Activated naive CD8-positive, alpha-beta T cell treated with anti-CD3 and anti-CD28 coated beads, Interleukin-2, amount 50 U/mL, for 24 hours (primary cell): Measurements from ENCODE around the gene MAP3K7.
A peak's percentile ranks its signal among the peaks of the same experiment; 100 is the strongest.

Experiments
- ATAC-seq: fragments of 150-1000 bp; cut with Tn5 transposase; one replicate; pipeline ENCODE4 v1.10.0; 2021
- DNase-seq: peaks from one replicate; pipeline ENCODE4 v3.0.0; 2021
- H3K27ac Mint-ChIP-seq: one replicate; pipeline ENCODE4 v1.8.0; 2021; ENCODE audit warnings: mild to moderate bottlenecking, mixed read lengths
- H3K27me3 Mint-ChIP-seq: one replicate; pipeline ENCODE4 v1.8.0; 2021; ENCODE audit warnings: mixed read lengths
- H3K36me3 Mint-ChIP-seq: one replicate; pipeline ENCODE4 v1.8.0; 2021; ENCODE audit warnings: low read depth, mixed read lengths
- H3K4me1 Mint-ChIP-seq: one replicate; pipeline ENCODE4 v1.8.0; 2021; ENCODE audit warnings: mixed read lengths
- H3K4me3 Mint-ChIP-seq: one replicate; pipeline ENCODE4 v1.8.0; 2021; ENCODE audit warnings: mild to moderate bottlenecking, moderate library complexity, mixed read lengths
- H3K9me3 Mint-ChIP-seq: one replicate; pipeline ENCODE4 v1.8.0; 2021; ENCODE audit warnings: mixed read lengths

MAP3K7 gene

GRCh38 chr6:90525421-90525820 is 61.5 kb downstream of the MAP3K7 start:
- Mint-ChIP-seq H3K27ac (no peak overlapping the region), H3K27me3 (no peaks in the 10 kb centered on the region), H3K4me1 (no peaks in the 10 kb centered on the region), H3K36me3 (peaks cover 23% of the 10 kb centered on the region), H3K4me3 (no peak overlapping the region), H3K9me3 (no peaks in the 10 kb centered on the region)
- ATAC-seq: no peak
- DNase-seq: no peak

- Mint-ChIP-seq H3K36me3 (peaks cover 23% of the 10 kb centered on the region), H3K4me3 (no peak overlapping the region), H3K27me3 (no peaks in the 10 kb centered on the region), H3K9me3 (no peaks in the 10 kb centered on the region), H3K27ac (no peak overlapping the region), H3K4me1 (no peaks in the 10 kb centered on the region)
- no peak for ATAC-seq
- no peak for DNase-seq
Measured at GRCh38 chr6:90523779-90524310, 63.0 kb downstream of the MAP3K7 start.

- H3K9me3 Mint-ChIP-seq: no peaks in the 10 kb centered on the region
- ATAC-seq (no peak), DNase-seq (no peak)
- peaks cover 20% of the 10 kb centered on the region for H3K36me3 Mint-ChIP-seq
- H3K4me3 Mint-ChIP-seq: no peak overlapping the region
- no peaks in the 10 kb centered on the region for H3K27me3 Mint-ChIP-seq
- H3K27ac Mint-ChIP-seq: no peak overlapping the region
- H3K4me1 Mint-ChIP-seq: no peaks in the 10 kb centered on the region
Measured at GRCh38 chr6:90521955-90522354, 64.9 kb downstream of the MAP3K7 start.

- DNase-seq: no peak
- Mint-ChIP-seq H3K4me3 (no peak overlapping the region), H3K36me3 (peaks cover 40% of the 10 kb centered on the region), H3K4me1 (no peaks in the 10 kb centered on the region), H3K9me3 (no peaks in the 10 kb centered on the region), H3K27me3 (no peaks in the 10 kb centered on the region), H3K27ac (no peak overlapping the region)
- no peak for ATAC-seq
Measured at GRCh38 chr6:90516074-90516660, 70.7 kb downstream of the MAP3K7 start.

- Mint-ChIP-seq H3K27ac (no peak overlapping the region), H3K4me3 (no peak overlapping the region), H3K4me1 (no peaks in the 10 kb centered on the region), H3K9me3 (no peaks in the 10 kb centered on the region), H3K27me3 (no peaks in the 10 kb centered on the region), H3K36me3 (peaks cover 42% of the 10 kb centered on the region)
- no peak for ATAC-seq
- no peak for DNase-seq
Measured at GRCh38 chr6:90514496-90514895, 72.4 kb downstream of the MAP3K7 start.

- no peak for ATAC-seq
- H3K27ac Mint-ChIP-seq: no peak overlapping the region
- H3K36me3 Mint-ChIP-seq: peaks cover 21% of the 10 kb centered on the region
- no peaks in the 10 kb centered on the region for H3K4me1 Mint-ChIP-seq
- no peak overlapping the region for H3K4me3 Mint-ChIP-seq
- H3K9me3 Mint-ChIP-seq: peaks cover 12% of the 10 kb centered on the region
- no peak for DNase-seq
- H3K27me3 Mint-ChIP-seq: no peaks in the 10 kb centered on the region
Measured at GRCh38 chr6:90508753-90509152, 78.1 kb downstream of the MAP3K7 start.

GRCh38 chr6:90502866-90503407 is 83.9 kb downstream of the MAP3K7 start:
- no peak overlapping the region for H3K4me3 Mint-ChIP-seq
- DNase-seq (no peak), ATAC-seq (peak; percentile 90)
- peak overlapping the region; percentile 52 for H3K27ac Mint-ChIP-seq
- no peaks in the 10 kb centered on the region for H3K27me3 Mint-ChIP-seq
- no peaks in the 10 kb centered on the region for H3K36me3 Mint-ChIP-seq
- peaks cover 11% of the 10 kb centered on the region for H3K4me1 Mint-ChIP-seq
- H3K9me3 Mint-ChIP-seq: peaks cover under 1% of the 10 kb centered on the region

- Mint-ChIP-seq H3K27ac (no peak overlapping the region), H3K9me3 (no peaks in the 10 kb centered on the region), H3K4me3 (no peak overlapping the region), H3K36me3 (no peaks in the 10 kb centered on the region), H3K27me3 (peaks cover 3% of the 10 kb centered on the region), H3K4me1 (peaks cover 11% of the 10 kb centered on the region)
- no peak for ATAC-seq
- no peak for DNase-seq
Measured at GRCh38 chr6:90502381-90502780, 84.5 kb downstream of the MAP3K7 start.

GRCh38 chr6:90500458-90500857 is 86.4 kb downstream of the MAP3K7 start:
- H3K27ac Mint-ChIP-seq: no peak overlapping the region
- no peaks in the 10 kb centered on the region for H3K36me3 Mint-ChIP-seq
- no peaks in the 10 kb centered on the region for H3K9me3 Mint-ChIP-seq
- ATAC-seq (no peak), DNase-seq (no peak)
- no peak overlapping the region for H3K4me3 Mint-ChIP-seq
- H3K27me3 Mint-ChIP-seq: peaks cover 4% of the 10 kb centered on the region
- H3K4me1 Mint-ChIP-seq: peaks cover 11% of the 10 kb centered on the region

GRCh38 chr6:90497411-90497810 is 89.5 kb downstream of the MAP3K7 start:
- Mint-ChIP-seq H3K27me3 (peaks cover 15% of the 10 kb centered on the region), H3K9me3 (no peaks in the 10 kb centered on the region), H3K27ac (no peak overlapping the region), H3K4me1 (no peaks in the 10 kb centered on the region), H3K36me3 (no peaks in the 10 kb centered on the region), H3K4me3 (no peak overlapping the region)
- no peak for DNase-seq
- ATAC-seq: no peak

- H3K9me3 Mint-ChIP-seq: no peaks in the 10 kb centered on the region
- H3K4me3 Mint-ChIP-seq: no peak overlapping the region
- DNase-seq (no peak), ATAC-seq (no peak)
- no peak overlapping the region for H3K27ac Mint-ChIP-seq
- H3K4me1 Mint-ChIP-seq: no peaks in the 10 kb centered on the region
- H3K27me3 Mint-ChIP-seq: peaks cover 22% of the 10 kb centered on the region
- no peaks in the 10 kb centered on the region for H3K36me3 Mint-ChIP-seq
Measured at GRCh38 chr6:90496258-90497016, 90.4 kb downstream of the MAP3K7 start.

- Mint-ChIP-seq H3K36me3 (no peaks in the 10 kb centered on the region), H3K27ac (no peak overlapping the region), H3K27me3 (peaks cover 22% of the 10 kb centered on the region), H3K4me3 (no peak overlapping the region), H3K9me3 (no peaks in the 10 kb centered on the region), H3K4me1 (no peaks in the 10 kb centered on the region)
- ATAC-seq (no peak), DNase-seq (no peak)
Measured at GRCh38 chr6:90495216-90495817, 91.6 kb downstream of the MAP3K7 start.

- DNase-seq: no peak
- no peak for ATAC-seq
- Mint-ChIP-seq H3K4me1 (no peaks in the 10 kb centered on the region), H3K4me3 (no peak overlapping the region), H3K9me3 (no peaks in the 10 kb centered on the region), H3K36me3 (no peaks in the 10 kb centered on the region), H3K27ac (no peak overlapping the region), H3K27me3 (peaks cover 22% of the 10 kb centered on the region)
Measured at GRCh38 chr6:90494067-90494780, 92.6 kb downstream of the MAP3K7 start.

- H3K27me3 Mint-ChIP-seq: peaks cover 26% of the 10 kb centered on the region
- DNase-seq: no peak
- no peak overlapping the region for H3K4me3 Mint-ChIP-seq
- no peaks in the 10 kb centered on the region for H3K9me3 Mint-ChIP-seq
- H3K4me1 Mint-ChIP-seq: no peaks in the 10 kb centered on the region
- ATAC-seq: no peak
- H3K36me3 Mint-ChIP-seq: no peaks in the 10 kb centered on the region
- no peak overlapping the region for H3K27ac Mint-ChIP-seq
Measured at GRCh38 chr6:90493332-90493731, 93.5 kb downstream of the MAP3K7 start.
